Adrenal gland (tissue), 5 donors: ENCODE measurements around the gene MAPKAP1.

Experiments
- CTCF ChIP-seq, 6 experiments: fragments of 450-650 bp in 4 of 6; fragments of 200-600 bp in 2 of 6; sonication (generic) in 1 of 6; IDR thresholded peaks; 1 replicate in 5 of 6; 2 replicates in 1 of 6; pipeline versions ENCODE4 v1.5.1 to v1.8.0; 2016 to 2021; ENCODE audit warnings: antibody characterized with exemption in 6 of 6, mild to moderate bottlenecking in 2 of 6, moderate library complexity in 1 of 6
- POLR2A ChIP-seq, 2 donors: fragments of 450-650 bp; IDR thresholded peaks; one replicate each; pipeline ENCODE4 v1.6.1; 2017; ENCODE audit warnings: antibody characterized with exemption in 2 of 2, mild to moderate bottlenecking in 2 of 2, moderate library complexity in 1 of 2
- donor health status: DM: no; HTN: no; CAD: no.

GRCh38 chr9:125538092-125538473 lies 168.9 kb downstream of the MAPKAP1 start:
- TF ChIP-seq CTCF (IDR thresholded peaks at IDR 0.05) (no peak), POLR2A (IDR thresholded peaks at IDR 0.05) (no peak)
